SK-N-SH treated with all-trans-retinoic acid at 6 μM for 48 hours (cell line): ENCODE data around the gene SLC22A25.

Experiments used
- ATAC-seq: fragments of 200-7000 bp; cut with Tn5 transposase; 3 replicates; pipeline ENCODE4 v1.9.1; 2020; ENCODE audit warnings: mild to moderate bottlenecking, moderate library complexity
- ARNTL ChIP-seq: fragments of 450-650 bp; formaldehyde crosslinking; IDR thresholded peaks from 2 replicates; pipeline ENCODE4 v1.5.0; 2020; ENCODE audit warnings: low read depth, mild to moderate bottlenecking, moderate library complexity, borderline replicate concordance
- BACH2 ChIP-seq: fragments of 250-450 bp; sonication (Bioruptor Pico); IDR thresholded peaks from 2 replicates; pipeline ENCODE4 v1.9.0; 2021; ENCODE audit warnings: mild to moderate bottlenecking, borderline replicate concordance
- CSDC2 ChIP-seq: fragments of 250-450 bp; sonication (Bioruptor Pico); IDR thresholded peaks from 2 replicates; pipeline ENCODE4 v1.5.0; 2020; ENCODE audit warnings: mild to moderate bottlenecking, moderate library complexity
- GLIS3 ChIP-seq: fragments of 250-450 bp; sonication (Bioruptor Pico); IDR thresholded peaks from 2 replicates; pipeline ENCODE4 v1.5.0; 2020; ENCODE audit warnings: mild to moderate bottlenecking, moderate library complexity
- OSR1 ChIP-seq: fragments of 250-450 bp; sonication (Bioruptor Pico); IDR thresholded peaks from 2 replicates; pipeline ENCODE4 v1.8.0; 2022; ENCODE audit warnings: moderate library complexity, mild to moderate bottlenecking, inconsistent platforms
- PPARA ChIP-seq: fragments of 250-450 bp; sonication (Bioruptor Pico); IDR thresholded peaks from 2 replicates; pipeline ENCODE4 v1.5.0; 2020; ENCODE audit warnings: mild to moderate bottlenecking, borderline replicate concordance
- RARB ChIP-seq: fragments of 250-450 bp; sonication (Bioruptor Pico); IDR thresholded peaks from 2 replicates; pipeline ENCODE4 v1.8.0; 2021; ENCODE audit warnings: mild to moderate bottlenecking, moderate library complexity
- SNAI2 ChIP-seq: fragments of 250-450 bp; sonication (Bioruptor Pico); IDR thresholded peaks from 2 replicates; pipeline ENCODE4 v1.5.0; 2020; ENCODE audit warnings: mild to moderate bottlenecking, moderate library complexity
- TCF4 ChIP-seq: fragments of 250-450 bp; sonication (Bioruptor Pico); IDR thresholded peaks from 2 replicates; pipeline ENCODE4 v1.8.0; 2021; ENCODE audit warnings: mild to moderate bottlenecking, moderate library complexity, borderline replicate concordance
- ZC3H10 ChIP-seq: fragments of 250-450 bp; sonication (Bioruptor Pico); IDR thresholded peaks from 2 replicates; pipeline ENCODE4 v1.5.1; 2021; ENCODE audit warnings: mild to moderate bottlenecking, moderate library complexity
- ZFP3 ChIP-seq: fragments of 250-450 bp; sonication (Bioruptor Pico); IDR thresholded peaks from 2 replicates; pipeline ENCODE4 v1.5.0; 2020; ENCODE audit warnings: mild to moderate bottlenecking, moderate library complexity
- ZFP30 ChIP-seq: fragments of 450-650 bp; formaldehyde crosslinking; IDR thresholded peaks from 2 replicates; pipeline ENCODE4 v1.5.0; 2022; ENCODE audit warnings: mild to moderate bottlenecking, moderate library complexity
- ZNF565 ChIP-seq: fragments of 450-650 bp; formaldehyde crosslinking; conservative IDR thresholded peaks from 2 replicates; pipeline ENCODE4 v1.5.0; 2020; ENCODE audit warnings: low read depth, mild to moderate bottlenecking, moderate library complexity
- ZNF70 ChIP-seq: fragments of 450-650 bp; formaldehyde crosslinking; IDR thresholded peaks from 2 replicates; pipeline ENCODE4 v1.5.0; 2020; ENCODE audit warnings: mild to moderate bottlenecking, moderate library complexity
- ZNF8 ChIP-seq: fragments of 450-650 bp; formaldehyde crosslinking; IDR thresholded peaks from 2 replicates; pipeline ENCODE4 v1.5.0; 2020; ENCODE audit warnings: mild to moderate bottlenecking, moderate library complexity
- TF ChIP-seq, protein P1 (sequence below): fragments of 250-450 bp; sonication (Bioruptor Pico); IDR thresholded peaks from 2 replicates; pipeline ENCODE4 v1.8.0; 2020; ENCODE audit warnings: mild to moderate bottlenecking, moderate library complexity, borderline replicate concordance
- TF ChIP-seq, protein P2 (sequence below): fragments of 250-450 bp; sonication (Bioruptor Pico); IDR thresholded peaks from 2 replicates; pipeline ENCODE4 v1.5.0; 2020; ENCODE audit warnings: mild to moderate bottlenecking, moderate library complexity
- TF ChIP-seq, protein P3 (sequence below): fragments of 250-450 bp; sonication (Bioruptor Pico); IDR thresholded peaks from 2 replicates; pipeline ENCODE4 v1.8.0; 2021; ENCODE audit warnings: low read depth, mild to moderate bottlenecking, moderate library complexity, borderline replicate concordance
- TF ChIP-seq, protein P4 (sequence below): fragments of 250-450 bp; sonication (Bioruptor Pico); IDR thresholded peaks from 2 replicates; pipeline ENCODE4 v1.5.1; 2020; ENCODE audit warnings: low read depth, mild to moderate bottlenecking, moderate library complexity
- TF ChIP-seq, protein P5 (sequence below): fragments of 250-450 bp; sonication (Bioruptor Pico); IDR thresholded peaks from 2 replicates; pipeline ENCODE4 v1.5.1; 2021; ENCODE audit warnings: mild to moderate bottlenecking, moderate library complexity

SLC22A25 gene

DNA sequence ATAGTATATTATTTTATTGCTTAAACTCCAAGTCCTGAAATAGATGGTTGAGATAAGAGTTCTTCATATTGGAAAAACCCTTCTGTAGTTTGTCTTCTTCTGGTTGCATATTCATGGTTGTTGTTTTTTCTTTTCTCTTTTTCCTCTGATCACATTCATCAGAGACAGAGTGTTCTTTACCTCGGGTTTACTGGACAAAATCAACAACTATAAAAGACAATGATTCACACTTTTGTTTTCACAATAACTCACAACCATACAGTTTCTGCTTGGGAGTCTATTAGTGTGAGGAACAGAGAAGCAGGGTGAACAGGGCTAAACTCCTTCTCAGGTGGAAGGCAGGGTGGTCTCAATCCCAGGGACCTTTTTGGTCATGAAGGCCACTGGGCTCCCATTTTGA, 2.6 kb upstream of the SLC22A25 start:
- ATAC-seq = no peak
- TF ChIP-seq, protein P1, sequence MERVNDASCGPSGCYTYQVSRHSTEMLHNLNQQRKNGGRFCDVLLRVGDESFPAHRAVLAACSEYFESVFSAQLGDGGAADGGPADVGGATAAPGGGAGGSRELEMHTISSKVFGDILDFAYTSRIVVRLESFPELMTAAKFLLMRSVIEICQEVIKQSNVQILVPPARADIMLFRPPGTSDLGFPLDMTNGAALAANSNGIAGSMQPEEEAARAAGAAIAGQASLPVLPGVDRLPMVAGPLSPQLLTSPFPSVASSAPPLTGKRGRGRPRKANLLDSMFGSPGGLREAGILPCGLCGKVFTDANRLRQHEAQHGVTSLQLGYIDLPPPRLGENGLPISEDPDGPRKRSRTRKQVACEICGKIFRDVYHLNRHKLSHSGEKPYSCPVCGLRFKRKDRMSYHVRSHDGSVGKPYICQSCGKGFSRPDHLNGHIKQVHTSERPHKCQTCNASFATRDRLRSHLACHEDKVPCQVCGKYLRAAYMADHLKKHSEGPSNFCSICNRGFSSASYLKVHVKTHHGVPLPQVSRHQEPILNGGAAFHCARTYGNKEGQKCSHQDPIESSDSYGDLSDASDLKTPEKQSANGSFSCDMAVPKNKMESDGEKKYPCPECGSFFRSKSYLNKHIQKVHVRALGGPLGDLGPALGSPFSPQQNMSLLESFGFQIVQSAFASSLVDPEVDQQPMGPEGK = no peak
- TF ChIP-seq ZNF8 (no peak), ARNTL (CRISPR knock-in tag) (no peak), ZFP30 (CRISPR knock-in tag) (no peak), OSR1 (CRISPR knock-in tag) (no peak), ZNF70 (no peak), ZFP3 (CRISPR knock-in tag) (no peak), RARB (CRISPR knock-in tag) (no peak), ZC3H10 (CRISPR knock-in tag) (no peak)
- TF ChIP-seq, protein P2, sequence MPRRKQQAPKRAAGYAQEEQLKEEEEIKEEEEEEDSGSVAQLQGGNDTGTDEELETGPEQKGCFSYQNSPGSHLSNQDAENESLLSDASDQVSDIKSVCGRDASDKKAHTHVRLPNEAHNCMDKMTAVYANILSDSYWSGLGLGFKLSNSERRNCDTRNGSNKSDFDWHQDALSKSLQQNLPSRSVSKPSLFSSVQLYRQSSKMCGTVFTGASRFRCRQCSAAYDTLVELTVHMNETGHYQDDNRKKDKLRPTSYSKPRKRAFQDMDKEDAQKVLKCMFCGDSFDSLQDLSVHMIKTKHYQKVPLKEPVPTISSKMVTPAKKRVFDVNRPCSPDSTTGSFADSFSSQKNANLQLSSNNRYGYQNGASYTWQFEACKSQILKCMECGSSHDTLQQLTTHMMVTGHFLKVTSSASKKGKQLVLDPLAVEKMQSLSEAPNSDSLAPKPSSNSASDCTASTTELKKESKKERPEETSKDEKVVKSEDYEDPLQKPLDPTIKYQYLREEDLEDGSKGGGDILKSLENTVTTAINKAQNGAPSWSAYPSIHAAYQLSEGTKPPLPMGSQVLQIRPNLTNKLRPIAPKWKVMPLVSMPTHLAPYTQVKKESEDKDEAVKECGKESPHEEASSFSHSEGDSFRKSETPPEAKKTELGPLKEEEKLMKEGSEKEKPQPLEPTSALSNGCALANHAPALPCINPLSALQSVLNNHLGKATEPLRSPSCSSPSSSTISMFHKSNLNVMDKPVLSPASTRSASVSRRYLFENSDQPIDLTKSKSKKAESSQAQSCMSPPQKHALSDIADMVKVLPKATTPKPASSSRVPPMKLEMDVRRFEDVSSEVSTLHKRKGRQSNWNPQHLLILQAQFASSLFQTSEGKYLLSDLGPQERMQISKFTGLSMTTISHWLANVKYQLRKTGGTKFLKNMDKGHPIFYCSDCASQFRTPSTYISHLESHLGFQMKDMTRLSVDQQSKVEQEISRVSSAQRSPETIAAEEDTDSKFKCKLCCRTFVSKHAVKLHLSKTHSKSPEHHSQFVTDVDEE = no peak

DNA sequence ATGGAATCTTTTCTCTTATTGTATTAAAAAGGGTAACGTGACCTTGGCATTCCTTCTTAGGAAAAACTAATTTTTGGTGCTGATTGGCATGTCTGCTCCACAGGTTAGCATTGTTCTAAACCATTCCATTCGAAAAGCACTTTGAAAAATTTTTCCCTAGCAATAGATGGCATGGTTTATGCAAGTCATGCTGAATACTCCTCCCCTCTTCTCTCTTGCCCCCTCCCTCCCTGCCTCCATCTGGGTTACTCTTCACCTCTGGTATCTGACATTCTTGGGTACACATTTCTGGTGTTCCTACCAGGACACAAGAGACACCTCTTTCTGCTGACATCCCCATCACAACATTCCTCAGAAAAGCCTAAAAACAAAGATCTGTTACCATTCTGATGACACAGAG, 1.5 kb upstream of the SLC22A25 start:
- TF ChIP-seq, protein P1 = no peak
- TF ChIP-seq, protein P2 = no peak
- TF ChIP-seq ARNTL (CRISPR knock-in tag) (no peak), CSDC2 (CRISPR knock-in tag) (no peak), ZNF565 (CRISPR knock-in tag) (no peak), SNAI2 (no peak), GLIS3 (no peak), BACH2 (no peak), OSR1 (CRISPR knock-in tag) (no peak), TCF4 (CRISPR knock-in tag) (no peak), ZNF8 (no peak), ZC3H10 (CRISPR knock-in tag) (no peak), RARB (CRISPR knock-in tag) (no peak), ZFP3 (CRISPR knock-in tag) (no peak), ZFP30 (CRISPR knock-in tag) (no peak), PPARA (CRISPR knock-in tag) (no peak), ZNF70 (no peak)
- TF ChIP-seq, protein P3, sequence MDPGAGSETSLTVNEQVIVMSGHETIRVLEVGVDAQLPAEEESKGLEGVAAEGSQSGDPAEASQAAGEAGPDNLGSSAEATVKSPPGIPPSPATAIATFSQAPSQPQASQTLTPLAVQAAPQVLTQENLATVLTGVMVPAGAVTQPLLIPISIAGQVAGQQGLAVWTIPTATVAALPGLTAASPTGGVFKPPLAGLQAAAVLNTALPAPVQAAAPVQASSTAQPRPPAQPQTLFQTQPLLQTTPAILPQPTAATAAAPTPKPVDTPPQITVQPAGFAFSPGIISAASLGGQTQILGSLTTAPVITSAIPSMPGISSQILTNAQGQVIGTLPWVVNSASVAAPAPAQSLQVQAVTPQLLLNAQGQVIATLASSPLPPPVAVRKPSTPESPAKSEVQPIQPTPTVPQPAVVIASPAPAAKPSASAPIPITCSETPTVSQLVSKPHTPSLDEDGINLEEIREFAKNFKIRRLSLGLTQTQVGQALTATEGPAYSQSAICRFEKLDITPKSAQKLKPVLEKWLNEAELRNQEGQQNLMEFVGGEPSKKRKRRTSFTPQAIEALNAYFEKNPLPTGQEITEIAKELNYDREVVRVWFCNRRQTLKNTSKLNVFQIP (CRISPR knock-in tag) = no peak
- TF ChIP-seq, protein P4, sequence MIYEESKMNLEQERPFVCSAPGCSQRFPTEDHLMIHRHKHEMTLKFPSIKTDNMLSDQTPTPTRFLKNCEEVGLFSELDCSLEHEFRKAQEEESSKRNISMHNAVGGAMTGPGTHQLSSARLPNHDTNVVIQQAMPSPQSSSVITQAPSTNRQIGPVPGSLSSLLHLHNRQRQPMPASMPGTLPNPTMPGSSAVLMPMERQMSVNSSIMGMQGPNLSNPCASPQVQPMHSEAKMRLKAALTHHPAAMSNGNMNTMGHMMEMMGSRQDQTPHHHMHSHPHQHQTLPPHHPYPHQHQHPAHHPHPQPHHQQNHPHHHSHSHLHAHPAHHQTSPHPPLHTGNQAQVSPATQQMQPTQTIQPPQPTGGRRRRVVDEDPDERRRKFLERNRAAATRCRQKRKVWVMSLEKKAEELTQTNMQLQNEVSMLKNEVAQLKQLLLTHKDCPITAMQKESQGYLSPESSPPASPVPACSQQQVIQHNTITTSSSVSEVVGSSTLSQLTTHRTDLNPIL (CRISPR knock-in tag) = no peak
- TF ChIP-seq, protein P5, sequence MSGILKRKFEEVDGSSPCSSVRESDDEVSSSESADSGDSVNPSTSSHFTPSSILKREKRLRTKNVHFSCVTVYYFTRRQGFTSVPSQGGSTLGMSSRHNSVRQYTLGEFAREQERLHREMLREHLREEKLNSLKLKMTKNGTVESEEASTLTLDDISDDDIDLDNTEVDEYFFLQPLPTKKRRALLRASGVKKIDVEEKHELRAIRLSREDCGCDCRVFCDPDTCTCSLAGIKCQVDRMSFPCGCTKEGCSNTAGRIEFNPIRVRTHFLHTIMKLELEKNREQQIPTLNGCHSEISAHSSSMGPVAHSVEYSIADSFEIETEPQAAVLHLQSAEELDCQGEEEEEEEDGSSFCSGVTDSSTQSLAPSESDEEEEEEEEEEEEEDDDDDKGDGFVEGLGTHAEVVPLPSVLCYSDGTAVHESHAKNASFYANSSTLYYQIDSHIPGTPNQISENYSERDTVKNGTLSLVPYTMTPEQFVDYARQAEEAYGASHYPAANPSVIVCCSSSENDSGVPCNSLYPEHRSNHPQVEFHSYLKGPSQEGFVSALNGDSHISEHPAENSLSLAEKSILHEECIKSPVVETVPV (CRISPR knock-in tag) = no peak
- no peak for ATAC-seq
